ENCODE data around the gene MYBPC2. TPM values are rescaled to one million over a fixed set of nuclear protein-coding genes. Genes with fewer than 3 reads are reported as not detected.

The MYBPC2 gene
- total RNA-seq, 2 experiments from 2014 or later = 0.08 TPM; not detected in 1

DNA sequence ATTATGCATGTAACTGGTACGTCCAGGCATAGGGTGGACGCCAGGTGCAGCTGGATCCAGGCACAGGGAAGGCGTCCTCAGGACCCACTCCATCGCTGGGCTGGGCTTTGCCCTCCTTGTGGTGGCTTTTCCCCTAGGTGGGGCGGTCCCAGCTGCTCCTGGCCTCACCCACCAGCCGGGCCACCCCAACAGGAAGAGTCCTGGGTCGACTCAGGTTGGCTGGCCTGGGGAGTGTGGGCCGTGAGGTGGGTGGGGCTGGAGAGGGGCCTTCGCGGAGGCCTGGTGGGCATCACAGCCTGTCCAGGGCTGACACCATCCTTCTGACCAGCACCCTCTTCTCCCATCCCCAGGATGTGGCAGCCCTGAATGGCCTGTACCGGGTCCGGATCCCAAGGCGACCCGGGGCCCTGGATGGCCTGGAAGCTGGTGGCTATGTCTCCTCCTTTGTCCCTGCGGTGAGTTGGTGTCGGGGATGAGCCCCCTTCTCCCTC lies 47.1 kb downstream of the MYBPC2 start:
- TF ChIP-seq, protein P1, sequence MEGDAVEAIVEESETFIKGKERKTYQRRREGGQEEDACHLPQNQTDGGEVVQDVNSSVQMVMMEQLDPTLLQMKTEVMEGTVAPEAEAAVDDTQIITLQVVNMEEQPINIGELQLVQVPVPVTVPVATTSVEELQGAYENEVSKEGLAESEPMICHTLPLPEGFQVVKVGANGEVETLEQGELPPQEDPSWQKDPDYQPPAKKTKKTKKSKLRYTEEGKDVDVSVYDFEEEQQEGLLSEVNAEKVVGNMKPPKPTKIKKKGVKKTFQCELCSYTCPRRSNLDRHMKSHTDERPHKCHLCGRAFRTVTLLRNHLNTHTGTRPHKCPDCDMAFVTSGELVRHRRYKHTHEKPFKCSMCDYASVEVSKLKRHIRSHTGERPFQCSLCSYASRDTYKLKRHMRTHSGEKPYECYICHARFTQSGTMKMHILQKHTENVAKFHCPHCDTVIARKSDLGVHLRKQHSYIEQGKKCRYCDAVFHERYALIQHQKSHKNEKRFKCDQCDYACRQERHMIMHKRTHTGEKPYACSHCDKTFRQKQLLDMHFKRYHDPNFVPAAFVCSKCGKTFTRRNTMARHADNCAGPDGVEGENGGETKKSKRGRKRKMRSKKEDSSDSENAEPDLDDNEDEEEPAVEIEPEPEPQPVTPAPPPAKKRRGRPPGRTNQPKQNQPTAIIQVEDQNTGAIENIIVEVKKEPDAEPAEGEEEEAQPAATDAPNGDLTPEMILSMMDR (IDR thresholded peaks at IDR 0.05) = no peak
- Mint-ChIP-seq H3K9me3 (no peaks in the 10 kb centered on the region), H3K4me1 (ENCODE audit: low read depth) (peaks cover 22% of the 10 kb centered on the region), H3K27ac (no peak overlapping the region), H3K4me3 (no peak overlapping the region), H3K27me3 (no peaks in the 10 kb centered on the region), H3K36me3 (ENCODE audit: low read depth) (peaks cover 70% of the 10 kb centered on the region)
- Histone ChIP-seq H3K36me3 (ENCODE audit: insufficient read depth, low read length) (peaks cover 52% of the 10 kb centered on the region), H3K27ac (ENCODE audit: low read depth in 1 of 2, low read length in 2 of 2) (no peak overlapping the region), H3K27me3 (ENCODE audit: control insufficient read depth in 1 of 2, insufficient read depth in 2 of 2, low read length in 2 of 2) (no peaks in the 10 kb centered on the region), H3K9me3 (ENCODE audit: control insufficient read depth in 1 of 2, insufficient read depth in 1 of 2, low read length in 2 of 2) (peaks cover 0 to 6% of the 10 kb centered on the region in 2 experiments), H3K4me1 (ENCODE audit: insufficient read depth, low read length) (peaks cover 43% of the 10 kb centered on the region), H3K4me3 (ENCODE audit: low read length) (no peak overlapping the region)
- DNase-seq (peak in 1 of 14 experiments; percentile 19), ATAC-seq (ENCODE audit: poor library complexity) (no peak)
- POLR2A ChIA-PET = interaction anchor here (1.8 kb wide), 1 partner anchor 31 kb away, joined by 7 read pairs; the partner anchor contains the start of gene JOSD2
- intact Hi-C loops (cut with DNase I, micrococcal nuclease) = loop anchor here in 1 of 2 experiments (5.0 kb wide), 1 partner anchor 113 kb away; the partner anchor contains the start of gene NAPSA
- CTCF ChIA-PET = interaction anchor here (0.8 kb wide), 1 partner anchor 123 kb away, joined by 4 read pairs; no protein-coding TSS in a partner anchor

DNA sequence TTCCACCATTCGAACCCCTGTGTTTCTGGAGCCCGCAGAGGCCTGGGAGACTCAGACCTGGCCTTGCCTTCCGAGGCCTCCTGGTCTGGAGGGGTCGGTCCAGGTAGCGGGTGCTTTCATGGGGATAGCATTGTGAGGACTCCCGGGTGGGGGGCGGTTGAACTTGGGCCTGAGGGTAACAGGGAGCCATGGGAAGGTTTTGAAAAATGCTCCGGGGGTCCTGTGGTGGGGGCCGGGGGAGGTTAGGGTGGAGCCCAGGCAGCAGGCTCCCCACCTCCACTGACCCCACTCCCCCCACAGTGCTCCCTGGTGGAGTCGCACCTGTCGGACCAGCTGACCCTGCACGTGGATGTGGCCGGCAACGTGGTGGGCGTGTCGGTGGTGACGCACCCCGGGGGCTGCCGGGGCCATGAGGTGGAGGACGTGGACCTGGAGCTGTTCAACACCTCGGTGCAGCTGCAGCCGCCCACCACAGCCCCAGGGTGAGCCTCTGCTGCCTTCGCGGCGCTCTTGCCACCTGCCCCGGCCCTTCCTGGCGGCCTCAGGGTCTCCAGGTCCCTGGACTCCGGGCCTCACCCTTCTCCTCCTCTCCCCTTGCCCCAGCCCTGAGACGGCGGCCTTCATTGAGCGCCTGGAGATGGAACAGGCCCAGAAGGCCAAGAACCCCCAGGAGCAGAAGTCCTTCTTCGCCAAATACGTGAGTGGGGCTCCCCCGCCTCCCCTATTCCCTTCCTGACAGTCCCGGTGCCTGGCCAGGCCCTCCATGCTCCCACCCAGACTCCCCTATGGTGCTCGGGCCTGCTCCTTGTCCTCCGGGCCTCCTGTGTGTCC lies 47.8 kb downstream of the MYBPC2 start:
- TF ChIP-seq, protein P1 (IDR thresholded peaks at IDR 0.05) = no peak
- Histone ChIP-seq H3K9me3 (ENCODE audit: control insufficient read depth in 1 of 2, insufficient read depth in 1 of 2, low read length in 2 of 2) (peaks cover 0 to 6% of the 10 kb centered on the region in 2 experiments), H3K4me3 (ENCODE audit: low read length) (no peak overlapping the region), H3K27ac (ENCODE audit: low read depth in 1 of 2, low read length in 2 of 2) (no peak overlapping the region), H3K27me3 (ENCODE audit: control insufficient read depth in 1 of 2, insufficient read depth in 2 of 2, low read length in 2 of 2) (no peaks in the 10 kb centered on the region), H3K4me1 (ENCODE audit: insufficient read depth, low read length) (peaks cover 43% of the 10 kb centered on the region), H3K36me3 (ENCODE audit: insufficient read depth, low read length) (peaks cover 52% of the 10 kb centered on the region)
- ATAC-seq (ENCODE audit: poor library complexity) = no peak
- ChIA-PET CTCF (no interaction called here), POLR2A (interaction anchor here (1.8 kb wide), 1 partner anchor 31 kb away, joined by 7 read pairs; the partner anchor contains the start of gene JOSD2)
- peak in 1 of 14 experiments; percentile 31 for DNase-seq
- Mint-ChIP-seq H3K36me3 (ENCODE audit: low read depth) (peaks cover 75% of the 10 kb centered on the region), H3K27me3 (no peaks in the 10 kb centered on the region), H3K27ac (no peak overlapping the region), H3K4me3 (peak overlapping the region; percentile 31), H3K4me1 (ENCODE audit: low read depth) (peaks cover 22% of the 10 kb centered on the region), H3K9me3 (no peaks in the 10 kb centered on the region)
- intact Hi-C loops (cut with DNase I, micrococcal nuclease) = no loop called here

DNA sequence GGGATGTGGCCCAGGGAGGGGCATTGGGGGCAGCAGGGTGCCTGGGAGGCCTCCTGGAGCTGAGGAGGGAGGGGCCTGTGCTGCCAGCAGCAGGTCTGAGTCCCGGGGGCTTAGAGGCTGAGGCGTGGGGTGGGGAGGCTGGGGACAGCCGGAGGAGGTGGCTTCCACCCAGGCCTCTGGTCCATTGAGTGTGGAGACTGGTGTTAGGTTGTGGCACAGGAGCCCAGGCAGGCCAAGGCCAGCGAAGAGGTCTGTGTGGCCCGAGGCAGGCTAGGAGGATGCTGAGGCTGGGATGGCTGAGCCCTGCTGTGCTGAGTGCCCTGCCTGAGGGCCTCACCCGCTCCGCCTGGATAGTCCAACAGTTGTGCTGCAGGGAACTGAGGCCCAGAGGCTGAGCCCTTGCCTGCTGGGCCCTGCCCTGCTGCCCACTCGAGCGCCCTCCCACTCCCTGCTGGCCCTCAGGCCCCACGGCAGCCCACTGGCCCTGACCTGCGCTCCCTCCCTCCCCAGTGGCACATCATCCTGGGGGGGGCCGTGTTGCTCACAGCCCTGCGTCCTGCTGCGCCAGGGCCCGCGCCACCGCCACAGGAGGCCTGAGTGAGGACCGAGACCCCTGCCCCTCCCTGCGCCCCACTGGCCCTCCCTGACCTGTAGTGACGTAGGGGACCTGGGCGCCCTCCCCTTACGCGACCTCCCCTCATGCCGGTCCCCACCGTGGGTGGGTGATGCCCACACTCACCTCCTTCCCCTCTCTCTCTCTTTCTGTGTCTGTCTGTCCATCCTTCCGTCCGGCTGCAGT lies 48.9 kb downstream of the MYBPC2 start:
- POLR2A ChIA-PET = no interaction called here

More for the DNA sequence above, 48.9 kb downstream of the MYBPC2 start:
- no peak for ATAC-seq (ENCODE audit: poor library complexity)
- peaks cover 70% of the 10 kb centered on the region for H3K36me3 Mint-ChIP-seq (ENCODE audit: low read depth)
- Histone ChIP-seq H3K36me3 (ENCODE audit: insufficient read depth, low read length) (peaks cover 52% of the 10 kb centered on the region), H3K27ac (ENCODE audit: low read depth in 1 of 2, low read length in 2 of 2) (no peak overlapping the region), H3K27me3 (ENCODE audit: control insufficient read depth in 1 of 2, insufficient read depth in 2 of 2, low read length in 2 of 2) (no peaks in the 10 kb centered on the region), H3K4me3 (ENCODE audit: low read length) (no peak overlapping the region), H3K4me1 (ENCODE audit: insufficient read depth, low read length) (peaks cover 33% of the 10 kb centered on the region), H3K9me3 (ENCODE audit: control insufficient read depth in 1 of 2, insufficient read depth in 1 of 2, low read length in 2 of 2) (no peaks in the 10 kb centered on the region)
- no peaks in the 10 kb centered on the region for H3K27me3 Mint-ChIP-seq
- TF ChIP-seq, protein P1 (IDR thresholded peaks at IDR 0.05) = no peak
- peaks cover 15% of the 10 kb centered on the region for H3K4me1 Mint-ChIP-seq (ENCODE audit: low read depth)
- intact Hi-C loops (cut with DNase I, micrococcal nuclease) = no loop called here
- H3K27ac Mint-ChIP-seq = no peak overlapping the region
- no peaks in the 10 kb centered on the region for H3K9me3 Mint-ChIP-seq
- H3K4me3 Mint-ChIP-seq = peak overlapping the region; percentile 31
- DNase-seq = peak in 1 of 14 experiments; percentile 17
- CTCF ChIA-PET = no interaction called here
